NCI-H460 (cell line): ENCODE results near the gene AHI1. TPM values are rescaled to one million over a fixed set of nuclear protein-coding genes. Genes with fewer than 3 reads are reported as not detected.
"Not testable (repeated sequence)": the region's sequence is repeated elsewhere in the genome, so short reads cannot be mapped to it uniquely, and the experiment has no call there.

ENCODE experiments used
- DNase-seq: peaks from one replicate; pipeline ENCODE4 v3.0.0-alpha.2; 2016; ENCODE audit warnings: low read depth; ENCODE audit errors: extremely low read depth
- total RNA-seq: library from RNA; depleted of rRNA; stranded (reverse); fragments of >200 nt; shearing (Covaris generic); gene quantifications from 2 replicates; pipeline ENCODE4 v1.2.3, GENCODE V29; 2014

Gene AHI1
- total RNA-seq, 1 experiment from 2014 or later = 21.7 TPM

DNA sequence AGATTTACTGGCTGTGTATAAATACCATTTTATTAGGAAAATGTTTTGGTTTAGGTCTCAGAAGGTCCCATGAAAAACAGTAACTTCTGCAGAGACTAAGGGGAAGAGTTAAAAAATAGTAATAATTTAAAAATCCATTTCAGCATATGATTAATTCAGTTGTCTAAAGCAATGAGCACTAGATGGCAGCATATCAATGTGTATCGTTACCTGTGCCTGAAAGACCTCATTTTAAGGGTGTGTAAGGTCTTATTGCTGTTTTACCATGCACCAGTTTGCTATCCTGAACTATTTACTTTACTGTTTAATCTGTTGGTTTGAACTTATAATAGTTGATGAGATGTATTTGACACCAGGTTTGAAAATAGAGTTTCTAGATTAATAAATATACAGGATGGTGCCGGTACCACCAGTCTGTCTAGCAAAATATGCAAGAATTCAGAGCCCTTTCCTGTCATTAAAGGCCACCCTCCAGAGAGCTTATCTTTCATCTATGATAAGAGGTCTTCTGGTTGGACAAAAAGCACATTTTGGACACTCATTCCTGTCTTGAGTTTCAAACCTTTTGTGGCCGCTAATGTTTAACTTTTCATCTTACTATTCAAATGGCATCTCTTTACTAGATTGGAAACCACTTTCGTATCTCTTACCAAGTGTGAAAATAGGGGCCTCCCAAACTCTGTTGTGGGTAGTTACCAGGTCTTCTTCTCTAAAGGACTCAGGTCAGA, 8.9 kb upstream of the AHI1 start:
- DNase-seq = peak; percentile 53

DNA sequence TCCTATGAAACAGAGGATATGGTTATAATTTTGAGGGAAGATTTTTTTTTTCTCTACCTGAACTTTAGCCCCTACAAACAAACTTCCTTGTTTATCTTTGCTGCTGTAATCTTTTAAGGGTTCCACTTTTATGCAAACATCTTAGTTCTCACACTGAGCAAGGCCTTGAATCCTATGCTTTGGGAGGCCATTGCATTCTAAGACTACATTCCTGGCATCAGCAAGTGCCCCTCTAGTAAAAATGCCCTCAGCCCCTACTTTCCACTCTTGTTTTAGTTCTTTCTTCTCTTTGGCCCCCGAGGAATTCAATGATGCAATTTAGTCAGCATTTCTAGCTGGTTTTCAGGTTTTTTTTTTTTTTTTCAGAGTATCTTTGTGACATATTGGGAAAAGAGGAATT, 8.1 kb upstream of the AHI1 start:
- DNase-seq = no peak

DNA sequence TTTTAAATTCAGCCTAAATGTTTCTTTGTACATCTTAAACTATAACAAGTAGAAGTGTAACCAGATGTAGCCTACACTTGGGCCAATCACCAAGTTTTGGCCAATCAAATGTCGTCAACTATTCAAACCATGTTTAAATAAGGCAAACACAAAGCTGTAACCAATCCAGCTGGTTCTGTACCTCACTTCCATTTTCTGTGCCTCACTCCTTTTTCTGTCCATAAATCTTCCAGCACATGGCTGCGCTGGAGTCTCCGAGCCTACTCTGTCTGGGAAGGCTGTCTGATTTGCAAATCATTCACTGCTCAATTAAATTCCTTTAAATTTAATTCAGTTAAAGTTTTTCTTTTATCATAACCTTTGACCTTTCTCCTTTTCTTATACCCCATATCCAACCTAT, 7.7 kb upstream of the AHI1 start:
- no peak for DNase-seq

DNA sequence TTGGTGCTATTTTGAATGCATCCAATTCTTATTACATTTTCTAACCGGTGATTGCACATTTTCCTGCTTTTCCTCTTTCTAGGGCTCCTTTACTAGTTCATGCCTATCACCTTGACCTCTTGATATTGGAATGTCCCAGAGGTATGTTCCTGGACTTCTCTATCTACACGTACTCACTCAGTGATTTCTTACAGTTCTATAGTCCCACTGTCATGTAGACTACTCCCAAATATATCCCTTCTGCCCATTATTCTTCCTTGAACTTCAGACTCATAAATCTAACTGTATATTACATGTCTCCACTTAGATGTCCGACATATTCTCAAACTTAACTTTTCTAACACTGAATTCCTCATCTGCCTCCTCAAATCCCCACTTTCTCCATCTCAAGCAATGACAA, 7.2 kb upstream of the AHI1 start:
- no peak for DNase-seq

DNA sequence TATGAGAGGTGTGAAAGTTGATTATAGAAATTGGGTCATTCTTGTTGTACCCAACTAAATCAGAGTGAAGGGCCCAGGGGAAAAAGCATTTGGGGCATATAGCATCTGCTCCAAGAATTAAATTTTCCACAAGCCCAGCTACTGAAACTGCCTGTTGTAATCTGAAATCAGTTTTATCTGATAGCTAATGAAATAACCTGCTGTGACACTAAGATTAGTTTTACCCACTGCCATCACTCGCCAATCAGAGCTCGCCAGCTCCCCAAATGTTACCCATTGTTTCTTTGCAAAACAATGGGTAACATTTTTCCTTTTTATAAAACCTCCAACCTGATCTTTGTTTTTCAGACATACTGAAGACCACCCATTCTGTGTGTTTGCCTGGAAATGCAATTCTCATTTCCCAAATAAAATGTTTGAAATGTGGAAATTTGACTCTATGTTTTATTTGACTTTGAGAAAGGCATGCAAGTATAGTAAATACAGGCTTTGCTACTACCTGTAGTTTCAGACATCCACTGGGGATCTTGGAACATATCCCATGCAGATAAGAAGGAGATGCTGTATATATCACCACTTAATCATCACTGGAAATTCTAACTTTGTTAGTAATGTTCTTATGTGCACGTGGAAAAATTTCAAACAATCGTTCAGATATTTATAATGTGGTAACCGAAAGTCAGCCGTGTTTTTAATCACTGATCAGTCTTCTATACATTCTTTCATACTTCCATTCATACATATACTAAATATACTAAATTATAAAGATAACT, 6.3 kb upstream of the AHI1 start:
- no peak for DNase-seq

DNA sequence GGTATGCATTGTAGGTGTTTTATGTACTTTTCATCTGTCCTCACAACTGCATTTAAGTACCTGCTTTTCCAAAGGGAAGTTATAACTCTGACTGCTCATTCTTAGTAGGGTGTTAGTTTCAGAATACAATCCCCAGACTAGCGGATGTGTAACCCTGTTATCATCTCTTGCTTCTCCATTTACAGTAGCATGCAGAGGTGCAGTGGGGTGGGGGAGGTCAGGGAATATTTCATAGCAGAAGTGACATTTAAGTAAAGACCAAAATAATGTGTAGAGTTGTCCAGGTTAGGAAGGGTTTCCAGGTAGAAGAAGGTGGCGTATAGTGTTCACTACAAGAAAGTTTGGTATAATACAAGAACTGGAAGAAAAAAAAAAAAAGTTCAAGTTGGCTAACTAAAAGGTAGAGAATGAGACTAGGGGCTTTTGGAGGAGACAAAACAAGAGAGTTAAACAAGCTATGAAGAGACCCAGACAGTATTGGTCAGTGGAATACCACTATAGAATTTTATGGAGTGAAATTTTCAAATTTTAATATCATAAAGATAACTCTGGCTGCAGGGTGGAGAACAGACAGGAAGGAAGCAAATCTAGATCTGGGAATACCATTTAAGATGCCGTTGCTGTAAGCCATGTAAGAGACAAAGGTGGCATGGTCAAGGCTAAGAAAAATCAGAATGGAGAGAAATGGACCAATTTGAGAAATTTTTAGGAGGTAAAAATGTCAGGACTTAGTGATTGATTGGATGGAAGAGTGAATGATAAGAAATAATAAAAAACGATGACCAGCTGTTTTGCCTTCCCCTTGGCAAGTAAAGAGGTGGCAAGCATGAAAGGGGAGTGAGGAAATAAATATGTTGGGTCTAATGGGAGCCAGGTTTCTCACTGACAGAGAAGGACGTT, 2.2 kb upstream of the AHI1 start:
- DNase-seq = no peak

DNA sequence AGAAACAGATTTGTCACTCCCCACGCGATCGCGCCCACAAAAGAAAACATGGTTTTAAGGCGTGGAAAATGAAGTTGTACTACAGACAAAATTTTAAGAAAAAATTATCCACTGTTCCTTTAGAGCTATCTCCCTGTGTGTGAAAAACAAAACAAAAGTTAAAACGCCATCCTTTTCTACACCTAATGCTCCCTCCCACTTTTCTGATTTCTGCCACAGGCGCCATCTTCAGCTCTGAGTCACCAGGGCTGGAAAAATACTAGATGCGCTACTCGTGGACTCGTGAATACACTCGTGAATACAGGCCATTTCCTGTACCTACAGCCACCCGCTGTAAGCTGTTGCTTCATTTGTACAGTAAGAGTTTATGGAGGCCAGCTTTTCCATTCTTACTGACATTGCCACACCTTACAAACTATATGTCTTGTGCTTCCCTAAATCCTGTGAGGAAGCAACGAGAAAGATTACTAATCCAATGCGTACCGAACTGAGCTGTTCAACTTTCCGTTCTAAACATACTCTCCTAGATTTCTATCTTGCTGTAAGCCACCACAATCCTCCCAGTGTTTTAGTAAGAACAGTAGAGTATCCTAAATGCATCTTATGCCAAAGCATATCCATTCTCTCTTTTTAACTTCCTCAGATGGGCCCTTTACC, 773 bp upstream of the AHI1 start:
- DNase-seq = peak; percentile 56

DNA sequence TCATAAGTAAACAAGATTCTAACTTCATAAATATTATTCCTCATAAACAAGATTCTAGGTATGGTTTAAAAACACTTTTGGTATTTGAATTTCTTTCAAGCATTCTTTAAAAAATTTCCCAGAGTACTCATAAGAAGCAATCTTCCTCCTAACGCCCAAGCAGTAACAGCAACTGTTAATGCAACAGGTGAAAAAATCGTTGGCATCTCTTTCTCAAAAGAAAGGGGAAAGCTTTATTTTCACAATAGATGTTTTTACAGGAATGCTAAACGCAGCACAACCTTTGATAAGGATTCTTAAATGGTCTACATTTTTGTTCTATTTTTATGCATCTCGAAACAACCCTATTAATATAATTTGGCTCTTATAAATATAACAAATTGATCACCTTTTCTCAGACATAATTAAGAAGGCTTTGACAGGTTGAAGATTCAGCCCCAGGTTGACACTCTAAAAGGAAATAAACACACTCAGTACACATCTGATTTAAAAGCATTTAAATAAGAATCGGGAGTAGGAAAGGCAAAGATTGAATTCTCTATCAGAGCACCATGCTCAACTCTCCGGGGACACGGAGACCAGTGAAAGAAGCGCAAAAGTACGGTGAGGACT, 634 bp downstream of the AHI1 start:
- no peak for DNase-seq

DNA sequence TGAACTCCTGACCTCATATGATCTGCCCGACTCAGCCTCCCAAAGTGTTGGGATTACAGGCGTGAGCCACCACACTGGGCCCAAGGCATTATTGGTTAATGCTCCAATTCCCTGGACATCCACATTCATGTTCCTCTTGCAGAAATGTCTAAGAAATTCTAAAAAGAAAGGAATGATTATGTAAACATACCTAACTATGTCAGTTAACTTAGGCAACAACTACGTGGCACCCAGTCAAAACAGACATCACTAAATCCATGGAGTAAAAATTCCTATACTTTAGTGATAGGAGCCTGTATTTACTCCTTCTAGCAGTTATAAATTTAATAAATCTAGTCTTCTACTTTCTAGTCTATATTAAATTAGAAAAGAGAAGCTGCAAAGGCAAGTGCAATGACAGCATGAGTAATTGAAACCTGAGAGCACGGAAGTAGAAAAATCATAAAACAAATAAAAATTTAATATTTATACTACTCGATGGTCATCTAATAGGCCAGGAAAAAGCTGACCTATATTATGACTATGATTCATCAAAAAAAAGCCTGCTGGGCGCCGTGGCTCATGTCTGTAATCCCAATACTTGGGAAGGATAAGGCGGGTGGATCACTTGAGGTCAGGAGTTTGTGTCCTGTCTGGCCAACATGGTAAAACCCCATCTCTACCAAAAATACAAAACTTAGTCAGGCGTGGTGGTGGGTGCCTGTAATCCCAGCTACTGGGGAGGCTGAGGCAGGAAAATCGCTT, 4.2 kb downstream of the AHI1 start:
- no peak for DNase-seq

DNA sequence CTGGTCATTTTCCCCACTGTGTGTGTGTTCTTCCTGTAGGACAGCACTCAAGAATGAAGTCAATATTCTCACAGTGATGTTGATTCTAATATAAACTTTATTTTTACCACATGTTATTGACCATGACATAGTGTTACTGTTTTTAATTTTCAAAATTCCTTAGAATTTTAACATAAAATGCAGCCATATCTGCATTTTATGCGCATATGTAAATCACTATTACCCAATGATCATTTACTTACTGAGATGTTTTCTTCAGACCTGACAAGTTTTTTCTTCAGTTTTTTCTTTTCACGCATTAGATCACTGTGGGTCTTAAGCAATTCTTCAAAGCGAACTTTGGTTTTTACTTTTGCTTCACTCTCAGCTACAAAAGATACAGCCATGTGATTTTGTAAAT, 7.2 kb downstream of the AHI1 start:
- no peak for DNase-seq

DNA sequence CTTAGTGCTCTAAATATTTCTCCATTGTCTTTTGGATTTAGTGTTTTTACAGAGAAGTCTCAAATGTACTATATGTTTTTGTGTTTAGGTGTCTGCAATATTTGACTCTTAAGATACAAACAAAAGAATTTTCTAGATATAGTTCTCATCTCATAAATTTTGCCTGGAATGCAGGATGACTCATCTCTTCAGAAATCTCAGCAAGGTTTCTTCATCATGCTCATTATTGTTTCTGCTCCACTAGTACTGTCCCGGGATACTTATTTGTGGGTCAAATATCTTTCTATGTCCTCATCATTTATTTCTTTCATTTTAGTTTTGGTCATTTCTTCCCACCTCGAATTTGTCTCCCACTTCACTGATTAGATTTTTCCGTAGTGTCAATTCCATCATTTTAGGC, 9.5 kb downstream of the AHI1 start:
- no peak for DNase-seq

DNA sequence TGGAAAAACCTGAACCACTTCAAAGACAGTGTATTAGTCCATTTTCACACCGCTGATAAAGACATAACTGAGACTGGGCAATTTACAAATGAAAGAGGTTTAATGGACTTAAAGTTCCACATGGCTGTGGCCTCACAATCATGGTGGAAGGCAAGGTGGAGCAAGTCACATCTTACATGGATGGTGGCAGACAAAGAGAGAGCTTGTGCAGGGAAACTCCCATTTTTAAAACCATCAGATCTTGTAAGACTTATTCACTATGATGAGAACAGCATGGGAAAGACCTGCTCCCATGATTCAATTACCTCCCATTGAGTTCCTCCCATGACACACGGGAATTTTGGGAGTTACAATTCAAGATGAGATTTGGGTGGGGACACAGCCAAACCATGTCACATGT, 13.6 kb downstream of the AHI1 start:
- DNase-seq = not testable (repeated sequence)

DNA sequence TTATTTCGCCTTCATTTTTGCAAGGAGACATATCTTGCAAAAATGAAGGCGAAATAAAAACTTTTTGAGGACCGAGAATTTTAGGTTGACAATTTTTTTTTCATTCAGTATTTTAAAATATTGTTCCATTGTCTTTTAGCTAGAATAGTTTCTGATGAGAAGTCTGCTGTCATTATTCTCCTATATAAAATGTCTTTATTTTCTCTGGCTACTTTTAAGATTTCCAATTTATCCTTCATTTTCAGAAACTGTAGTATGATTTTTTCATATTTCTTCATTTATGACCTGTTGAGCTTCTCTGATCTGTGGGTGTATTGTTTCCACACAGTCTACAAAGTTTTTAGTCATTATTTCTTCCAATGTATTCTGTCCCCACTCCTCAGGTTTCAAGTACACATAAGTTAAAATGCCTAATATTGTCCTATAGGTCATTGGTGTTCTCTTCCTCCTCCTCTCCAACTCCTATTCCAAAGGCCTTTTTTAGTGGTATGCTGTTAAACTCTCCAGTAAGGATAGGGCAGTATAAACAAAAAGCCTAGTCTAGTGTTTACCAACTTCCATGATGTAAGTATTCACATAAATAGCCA, 15.7 kb downstream of the AHI1 start:
- DNase-seq = no peak

DNA sequence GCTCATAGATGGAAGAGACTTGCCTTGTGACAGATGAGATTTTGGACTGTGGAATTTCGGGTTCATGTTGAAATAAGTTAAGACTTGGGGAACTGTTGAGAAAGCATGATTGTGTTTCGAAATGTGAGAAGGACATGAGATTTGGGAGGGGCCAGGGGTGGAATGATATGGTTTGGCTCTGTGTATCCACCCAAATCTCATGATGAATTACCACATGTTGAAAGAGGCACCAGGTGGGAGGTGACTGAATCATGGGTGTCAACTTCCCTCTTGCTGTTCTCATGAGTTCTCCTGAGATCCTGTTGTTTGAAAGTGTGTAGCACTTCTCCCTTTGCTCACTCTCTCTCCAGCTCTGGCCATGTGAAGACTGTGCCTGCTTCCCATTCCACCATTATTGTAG, 17.9 kb downstream of the AHI1 start:
- DNase-seq = no peak

DNA sequence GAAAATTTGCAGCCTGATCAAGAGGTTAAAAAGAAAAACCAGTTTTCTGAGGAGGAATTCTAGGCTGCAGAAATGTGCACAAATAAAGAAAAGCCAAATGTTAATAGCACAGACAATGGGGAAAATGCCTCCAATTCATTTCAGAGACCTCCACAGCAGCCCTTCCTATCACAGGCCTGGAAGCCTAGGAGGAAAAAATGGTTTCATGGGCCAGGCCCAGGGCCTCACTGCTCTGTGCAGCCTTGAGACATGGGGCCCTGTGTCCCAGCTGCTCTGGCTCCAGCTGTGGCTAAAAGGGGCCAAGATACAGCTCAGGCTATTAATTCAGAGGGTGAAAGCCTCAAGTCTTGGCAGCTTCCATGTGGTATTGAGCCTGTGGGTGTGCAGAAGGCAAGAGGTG, 18.9 kb downstream of the AHI1 start:
- no peak for DNase-seq

DNA sequence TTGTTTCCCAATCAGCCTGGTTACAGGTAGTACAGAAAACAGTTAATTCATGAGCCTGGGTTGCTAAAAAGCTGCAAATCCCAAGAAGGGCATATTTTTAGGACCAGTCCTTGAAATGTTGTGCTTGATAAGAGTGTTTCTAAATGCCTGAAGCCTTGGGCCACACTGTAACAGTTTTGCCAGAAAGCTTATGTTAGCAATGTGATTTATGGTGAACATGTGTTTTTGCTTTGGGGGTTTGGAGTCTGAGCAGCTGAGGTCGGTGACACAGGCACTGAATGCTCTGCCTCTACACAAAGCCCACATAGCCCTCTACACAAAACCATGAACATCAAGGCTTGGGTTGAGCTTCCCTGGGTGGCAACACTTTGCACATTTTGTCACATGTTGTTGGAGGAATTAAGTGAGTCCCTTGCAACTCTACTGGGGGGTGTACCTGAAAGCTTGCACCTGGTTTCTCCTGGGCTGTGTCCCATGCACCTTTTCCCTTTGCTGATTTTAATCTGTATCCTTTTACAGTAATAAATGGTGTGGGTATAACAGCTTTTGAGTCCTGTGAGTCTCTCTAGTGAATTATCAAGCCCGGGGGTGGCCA, 22.2 kb downstream of the AHI1 start:
- no peak for DNase-seq

DNA sequence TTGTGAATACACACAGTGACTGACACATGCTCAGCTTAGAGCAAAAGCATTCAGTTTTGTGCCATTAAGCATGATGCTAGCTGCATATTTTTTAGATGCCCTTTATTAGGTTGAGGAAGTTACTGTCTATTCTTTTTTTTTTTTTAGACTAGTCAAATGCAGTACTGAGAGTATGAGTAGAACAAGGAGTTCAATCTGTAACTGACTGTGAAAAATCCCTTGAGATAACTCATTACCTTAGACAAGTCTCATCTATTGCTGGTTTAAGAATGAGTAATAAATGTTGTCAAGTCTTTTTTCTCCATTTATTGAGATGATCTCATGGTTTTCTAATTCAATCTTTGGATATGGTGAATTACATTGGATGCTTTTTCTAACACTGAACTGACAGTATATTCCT, 23.2 kb downstream of the AHI1 start:
- DNase-seq = no peak

DNA sequence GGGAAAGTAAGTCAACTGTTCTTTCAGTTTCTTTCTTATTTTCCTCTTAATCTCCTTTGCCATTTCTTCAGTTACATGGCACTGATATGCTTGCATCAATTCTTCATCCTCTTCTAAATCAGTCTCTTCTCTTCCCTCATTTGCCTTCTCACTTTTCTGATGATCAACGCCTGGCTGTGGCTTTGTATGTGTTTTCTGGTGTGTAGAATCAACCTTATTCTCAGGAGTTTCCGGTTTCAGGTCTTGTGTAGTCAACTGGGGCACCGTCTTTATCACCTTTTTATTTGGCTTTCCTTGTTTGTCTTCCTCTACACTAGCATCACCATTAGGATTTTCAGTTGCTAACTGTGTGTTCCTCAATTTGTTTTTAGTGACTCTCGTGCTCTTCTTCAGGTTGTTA, 31.6 kb downstream of the AHI1 start:
- DNase-seq = no peak

DNA sequence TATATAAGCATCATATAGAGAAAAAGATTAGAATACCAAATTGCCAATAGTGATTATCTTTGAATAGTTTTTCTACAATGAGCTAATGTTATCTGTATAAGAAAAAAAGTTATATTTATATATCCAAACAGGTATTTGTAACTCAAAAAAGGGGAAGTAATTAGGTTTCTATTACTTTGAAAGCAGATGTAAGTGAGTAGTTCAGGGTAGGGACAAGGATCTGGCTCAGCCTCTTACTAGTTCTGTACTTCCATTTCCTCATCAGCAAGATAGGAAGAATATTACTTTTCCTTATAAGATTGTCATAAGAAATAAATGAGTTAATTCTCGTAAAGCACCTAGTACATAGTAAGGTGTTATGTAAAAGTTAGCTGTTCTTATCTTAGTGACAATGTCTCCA, 32.2 kb downstream of the AHI1 start:
- no peak for DNase-seq
